Left renal cortex interstitium (tissue), 4 donors: Measurements from ENCODE around the gene TCF12. TPM values are rescaled to one million over a fixed set of nuclear protein-coding genes. Genes with fewer than 3 reads are reported as not detected.
"Not testable (repeated sequence)": the region's sequence is repeated elsewhere in the genome, so short reads cannot be mapped to it uniquely, and the experiment has no call there.

Source experiments
- DNase-seq, 4 donors: peaks; one replicate each; pipeline ENCODE4 v3.0.0-alpha.2; 2013; ENCODE audit warnings: low read depth in 4 of 4, low spot score in 2 of 4, missing footprints in 1 of 4
- polyA plus RNA-seq, 4 donors: library from polyadenylated mRNA; unstranded; fragments of 120-200 nt; gene quantifications; one replicate each; pipeline ENCODE4 v1.2.1, GENCODE V29; 2013; ENCODE audit not compliant: insufficient read length in 4 of 4

The TCF12 gene
- polyA plus RNA-seq, 4 donors: 153 to 190 (median 164) TPM

DNA sequence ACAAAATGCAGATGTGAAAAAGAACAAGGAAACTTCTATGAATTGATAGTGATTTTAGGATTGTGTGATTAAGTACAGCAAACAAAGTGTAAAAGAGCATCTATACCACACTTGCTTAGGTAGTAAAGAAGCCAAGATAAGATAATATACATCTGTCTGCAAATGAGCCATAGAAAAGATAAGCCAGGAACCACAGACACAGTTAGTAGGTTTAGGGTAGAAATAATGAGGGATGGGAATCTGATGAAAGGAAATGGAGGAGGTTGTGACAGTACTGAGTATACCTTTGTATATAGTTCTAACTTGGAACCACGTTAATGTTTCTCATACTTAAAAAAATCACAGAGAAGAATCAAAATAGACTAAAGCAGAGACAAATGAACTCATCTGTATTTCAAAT, 54.0 kb downstream of the TCF12 start:
- DNase-seq: no peak

DNA sequence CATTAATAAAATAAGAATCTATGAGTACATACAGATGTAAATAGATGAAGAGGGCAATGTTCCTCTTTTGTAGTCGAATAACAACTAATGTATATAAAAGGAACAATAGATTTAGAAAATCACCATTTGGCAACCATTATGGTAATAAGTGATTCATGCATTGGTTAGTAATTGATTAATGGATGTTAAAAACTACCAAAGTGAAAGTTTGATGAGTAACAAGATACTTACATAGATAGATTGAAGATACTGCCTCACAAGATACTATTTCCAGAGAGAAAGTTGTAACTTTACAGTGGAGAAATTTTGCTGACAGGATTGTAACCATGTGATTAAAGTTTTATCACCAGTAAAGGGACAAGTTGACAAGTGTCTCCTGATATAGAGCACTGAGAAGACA, 55.0 kb downstream of the TCF12 start:
- no peak for DNase-seq

DNA sequence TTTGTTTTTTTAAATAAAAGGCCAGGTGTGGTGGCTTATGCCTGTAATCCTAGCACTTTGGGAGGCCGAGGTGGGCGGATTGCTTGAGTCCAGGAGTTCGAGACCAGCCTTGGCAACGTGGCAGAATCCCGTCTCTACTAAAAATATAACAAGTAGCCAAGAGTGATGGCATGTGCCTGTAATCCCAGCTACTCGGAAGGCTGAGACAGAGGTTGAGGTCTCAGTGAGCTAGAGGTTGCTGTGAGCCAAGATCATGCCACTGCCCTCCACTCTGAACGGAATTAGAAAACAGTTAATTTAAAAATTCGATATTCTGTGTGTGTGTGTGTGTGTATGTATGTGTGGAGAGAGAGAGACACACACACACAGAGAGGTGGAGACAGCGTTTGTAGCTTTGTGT, 58.8 kb downstream of the TCF12 start:
- DNase-seq: no peak

DNA sequence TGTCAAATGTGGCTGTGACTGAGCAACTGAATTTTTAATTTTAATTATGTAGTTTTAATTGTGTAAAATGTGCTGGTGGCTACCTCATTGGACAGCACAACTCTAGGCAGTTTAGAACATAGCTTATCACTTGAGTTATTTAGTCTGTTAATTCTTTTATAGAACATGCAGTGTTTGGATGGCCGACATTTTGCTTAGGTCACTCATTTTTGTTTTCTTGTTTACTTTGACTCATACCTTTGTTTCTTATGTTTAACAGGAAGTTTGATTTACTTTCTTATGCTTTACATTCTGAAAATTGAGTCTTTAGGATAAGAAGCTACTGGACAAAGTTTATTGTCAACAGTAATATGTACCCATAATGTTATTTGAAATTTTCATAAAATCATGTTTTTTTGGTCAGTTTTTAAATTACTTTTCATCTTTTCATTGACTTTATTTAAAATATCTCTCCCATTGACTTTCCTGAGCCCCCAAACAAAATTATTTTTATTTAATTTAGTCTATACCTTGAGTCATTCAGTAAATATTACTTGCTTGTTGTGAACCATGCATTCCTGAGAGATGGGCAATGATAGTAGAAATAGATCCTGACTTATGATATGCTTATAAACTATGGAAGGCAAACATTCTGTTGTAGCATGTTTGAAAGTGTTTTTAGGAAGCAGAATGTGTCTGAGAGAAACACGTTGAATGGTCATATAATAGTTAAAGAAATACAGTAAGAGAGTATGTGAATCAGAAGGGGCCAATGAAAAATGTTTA, 60.6 kb downstream of the TCF12 start:
- DNase-seq: no peak

DNA sequence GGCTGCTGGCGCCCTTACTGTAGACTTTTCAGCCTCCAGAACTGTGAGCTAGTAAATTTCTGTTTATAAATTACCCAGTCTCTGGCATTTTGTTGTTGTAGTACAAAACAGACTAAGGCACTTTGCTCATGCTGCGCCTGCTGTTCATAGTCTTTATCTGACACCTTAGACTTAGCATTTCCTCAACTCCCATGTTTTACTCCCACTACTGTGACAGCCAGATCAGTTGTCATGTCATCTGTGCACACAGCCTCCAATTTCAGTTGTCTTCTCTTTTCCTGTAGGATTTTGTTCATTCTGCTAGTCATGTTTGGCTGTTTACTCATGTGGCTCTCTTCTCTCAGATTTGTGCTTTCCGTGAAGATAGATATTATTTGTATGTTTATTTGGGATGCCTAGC, 62.0 kb downstream of the TCF12 start:
- DNase-seq: no peak

DNA sequence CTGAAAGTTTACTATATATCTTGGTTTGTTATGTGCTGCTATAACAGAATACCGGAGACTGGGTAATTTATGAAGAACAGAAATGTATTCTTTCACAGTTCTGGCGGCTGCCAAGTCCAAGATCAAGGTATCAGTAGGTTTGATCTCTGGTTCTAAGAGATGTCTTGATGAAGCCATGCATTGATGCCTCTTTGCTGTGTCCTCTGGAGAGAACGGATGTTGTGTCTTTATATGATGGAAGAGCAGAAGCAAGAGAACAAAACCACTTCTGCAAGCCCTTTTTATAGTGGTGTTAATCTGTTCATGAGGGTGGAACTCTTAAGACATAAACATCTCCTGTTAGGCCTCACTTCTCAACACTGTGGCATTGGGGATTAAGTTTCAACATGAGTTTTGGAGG, 62.7 kb downstream of the TCF12 start:
- no peak for DNase-seq

DNA sequence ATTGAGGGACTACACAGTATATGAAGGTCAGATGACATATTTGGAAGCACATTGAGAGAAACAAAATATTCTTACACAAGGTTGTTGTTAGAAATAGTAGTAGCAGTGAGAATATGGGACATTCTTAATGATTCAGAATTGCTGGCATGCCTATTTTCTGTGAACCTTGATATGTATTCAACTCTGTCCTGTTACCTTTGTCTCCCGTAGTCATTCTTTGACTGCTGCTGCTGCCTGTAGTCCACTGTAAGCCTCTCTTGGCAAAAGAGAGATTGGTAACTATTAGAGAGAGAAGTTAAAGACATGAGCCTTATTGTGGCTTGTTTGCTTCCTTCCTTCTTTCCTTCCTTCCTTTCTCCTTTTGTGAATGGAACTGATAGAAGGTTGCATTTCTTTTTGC, 64.5 kb downstream of the TCF12 start:
- DNase-seq: no peak

DNA sequence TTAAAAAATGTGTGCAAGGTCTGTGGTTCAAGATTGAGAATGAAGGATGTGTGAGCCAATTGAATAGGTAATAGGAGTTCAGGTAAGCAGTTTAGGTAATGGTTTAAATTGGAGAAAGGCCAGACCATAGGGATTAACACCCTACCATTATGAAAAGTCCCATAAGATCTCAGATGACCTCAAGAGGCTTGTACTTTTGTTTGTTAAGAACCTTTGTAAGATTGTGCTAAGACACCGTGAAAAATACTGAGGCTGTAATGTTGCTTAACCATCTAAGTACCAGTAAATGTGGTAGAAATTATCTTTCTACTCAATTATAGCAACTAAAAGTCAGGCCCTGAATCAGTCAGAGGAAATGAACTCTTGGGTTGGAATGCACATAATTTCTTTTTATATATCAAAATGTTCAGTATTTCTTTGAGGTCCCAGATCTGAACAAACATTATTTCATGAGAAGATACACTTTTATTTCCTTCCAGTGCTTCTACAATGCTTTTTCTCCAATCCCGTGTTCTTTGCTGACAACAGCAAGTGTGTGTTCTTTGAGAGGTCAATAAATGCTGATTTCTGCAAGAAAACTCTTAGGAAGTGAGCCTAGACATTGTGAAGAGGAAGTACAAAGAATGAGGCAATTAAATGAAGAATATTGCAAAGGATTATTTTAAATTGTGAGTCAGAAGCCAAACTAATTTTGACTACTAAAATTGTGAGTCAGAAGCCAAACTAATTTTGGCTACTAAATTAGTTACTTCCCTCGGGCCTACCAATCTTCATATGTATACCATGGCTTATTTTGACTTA, 66.4 kb downstream of the TCF12 start:
- DNase-seq: no peak

DNA sequence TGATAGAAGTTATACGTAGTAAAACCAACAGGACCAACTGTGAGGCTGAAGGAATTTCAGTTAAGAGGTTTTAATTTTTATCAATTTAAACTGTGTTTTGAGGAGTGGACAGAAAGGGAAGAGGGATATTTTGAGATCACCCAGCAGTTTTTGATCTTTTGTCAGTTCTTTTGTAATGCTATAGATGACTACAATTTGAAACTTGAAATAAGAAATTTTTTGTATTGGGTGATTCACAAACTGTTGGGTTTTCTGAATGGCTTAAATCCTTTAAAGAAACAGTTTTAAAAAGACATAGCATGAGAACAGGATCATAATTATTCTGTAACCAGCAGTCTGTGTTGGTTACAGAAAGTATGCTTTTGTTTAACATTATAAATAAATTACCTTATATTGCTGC, 67.4 kb downstream of the TCF12 start:
- DNase-seq: no peak

DNA sequence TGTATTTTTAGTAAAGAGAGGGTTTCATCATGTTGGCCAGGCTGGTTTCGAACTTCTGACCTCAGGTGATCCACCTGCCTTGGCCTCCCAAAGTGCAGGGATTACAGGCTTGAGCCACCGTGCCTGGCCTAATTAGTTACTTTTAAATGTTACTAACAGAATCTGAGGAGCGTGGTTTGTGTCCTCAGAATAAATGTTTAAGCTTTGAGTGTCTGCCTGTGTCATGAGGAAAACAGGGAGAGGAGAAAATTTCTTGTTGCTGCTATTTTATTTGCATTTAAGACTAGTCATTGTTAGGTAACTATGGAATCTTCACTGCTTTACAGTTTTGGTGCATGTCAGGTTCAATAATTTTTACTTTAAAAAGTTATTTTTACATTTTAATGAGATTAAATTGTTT, 68.8 kb downstream of the TCF12 start:
- no peak for DNase-seq

DNA sequence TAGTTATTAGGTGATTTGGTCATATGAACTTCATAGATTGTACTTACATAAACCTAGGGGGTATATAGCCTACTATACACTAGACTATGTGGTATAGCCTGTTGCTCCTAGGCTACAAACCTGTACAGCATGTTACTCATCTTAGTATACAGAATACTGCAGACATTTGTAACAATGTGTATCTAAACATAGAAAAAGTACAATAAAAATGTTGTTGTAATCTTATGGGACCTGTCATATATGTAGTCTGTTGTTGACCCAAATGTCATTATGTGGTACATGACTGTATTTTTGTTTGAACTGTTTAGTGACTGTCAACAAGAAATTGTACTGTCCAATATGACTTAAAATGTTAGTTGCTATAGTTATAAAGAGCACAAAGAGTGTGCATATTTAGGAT, 69.8 kb downstream of the TCF12 start:
- DNase-seq: no peak

DNA sequence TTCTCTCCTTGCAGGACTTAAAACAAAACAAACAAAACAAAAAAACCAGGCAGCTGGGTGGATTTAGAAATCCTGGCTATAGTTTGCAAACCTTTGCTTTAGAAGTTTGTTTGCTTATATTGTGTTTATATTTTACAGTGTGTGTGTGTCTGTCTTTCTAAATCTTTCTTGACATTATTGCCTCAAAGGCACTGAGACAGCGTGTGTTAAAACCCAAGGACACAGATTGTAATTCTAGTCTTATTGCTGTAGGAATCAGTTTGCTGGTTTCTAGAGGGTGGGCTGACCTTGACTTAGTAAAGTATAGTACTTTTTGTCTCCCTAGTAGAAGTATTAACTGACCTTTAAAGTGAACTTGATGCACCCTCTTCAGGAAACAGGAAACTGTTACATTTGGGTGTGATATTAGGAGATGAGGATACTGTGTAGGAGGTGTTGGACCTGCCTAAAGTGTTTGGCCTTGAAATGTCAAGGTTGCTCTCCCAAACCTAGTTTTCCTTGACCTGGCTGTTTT, 71.0 kb downstream of the TCF12 start:
- no peak for DNase-seq

DNA sequence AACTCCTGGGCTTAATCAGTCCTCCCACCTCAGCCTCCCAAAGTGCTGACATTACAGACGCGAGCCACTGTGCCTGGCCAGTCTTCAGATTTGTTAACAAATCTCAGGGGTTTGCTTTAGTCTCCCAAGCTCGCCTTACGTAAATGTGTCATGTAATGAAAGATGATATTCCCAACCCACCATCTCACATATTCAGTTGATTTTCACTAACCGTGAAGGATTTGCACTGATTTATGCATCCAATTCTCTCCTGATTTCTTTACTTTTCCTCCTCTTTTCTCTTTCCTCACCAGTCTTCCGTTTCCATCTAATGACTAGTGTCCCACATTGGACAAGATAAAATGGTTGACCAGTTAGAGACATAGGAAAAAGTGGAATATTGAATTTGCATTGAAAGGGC, 72.6 kb downstream of the TCF12 start:
- no peak for DNase-seq

DNA sequence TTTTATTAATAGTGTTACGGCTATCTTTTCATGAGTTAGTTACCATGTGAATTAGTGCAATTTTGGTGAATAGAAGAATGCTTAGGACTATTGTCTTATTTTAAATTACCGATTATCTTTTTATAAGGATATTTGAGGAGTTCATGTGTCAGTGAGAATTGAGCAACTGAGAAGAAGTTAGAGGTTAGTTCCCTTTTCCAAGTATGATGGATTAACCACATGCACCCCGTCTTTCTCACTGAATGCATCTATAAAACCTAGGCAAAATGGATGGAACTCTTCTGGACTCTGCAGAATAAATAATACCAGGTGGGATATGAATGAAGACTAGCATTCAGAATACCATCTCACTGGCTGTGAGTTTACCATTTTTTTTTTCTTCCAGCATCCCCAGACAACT, 74.3 kb downstream of the TCF12 start:
- DNase-seq: no peak

DNA sequence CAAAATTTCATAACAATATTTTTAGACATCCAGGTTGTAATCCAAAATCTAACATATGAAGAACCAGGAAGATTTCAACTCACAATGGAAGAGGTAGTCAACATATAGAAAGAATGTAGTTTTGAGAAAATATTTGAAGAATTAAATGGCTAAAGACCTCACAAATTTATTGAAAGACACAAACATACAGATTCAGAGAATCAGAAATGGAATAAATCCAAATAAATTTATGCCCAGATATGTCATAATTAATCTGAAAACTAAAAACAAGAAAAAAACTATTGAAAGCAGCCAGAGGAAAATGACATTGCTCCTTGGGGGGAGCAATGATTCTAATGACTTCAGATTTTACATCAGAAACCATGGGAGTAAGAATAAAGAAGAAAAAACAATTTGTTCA, 75.8 kb downstream of the TCF12 start:
- DNase-seq: no peak

DNA sequence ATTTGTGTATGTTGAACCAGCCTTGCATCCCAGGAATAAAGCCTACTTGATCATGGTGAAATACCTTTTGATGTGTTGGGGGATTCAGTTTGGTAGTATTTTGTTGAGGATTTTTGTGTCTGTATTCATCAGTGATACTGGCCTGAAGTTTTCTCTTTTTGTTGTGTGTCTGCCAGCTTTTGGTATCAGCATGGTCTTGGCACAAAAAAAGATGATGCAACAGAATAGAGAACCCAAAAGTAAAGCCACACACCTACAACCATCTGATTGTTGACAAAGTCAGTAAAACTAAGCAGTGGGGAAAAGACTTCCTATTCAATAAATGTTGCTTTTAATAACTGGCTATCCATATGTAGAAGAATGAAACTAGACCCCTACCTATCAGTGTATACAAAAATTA, 77.6 kb downstream of the TCF12 start:
- DNase-seq: no peak

DNA sequence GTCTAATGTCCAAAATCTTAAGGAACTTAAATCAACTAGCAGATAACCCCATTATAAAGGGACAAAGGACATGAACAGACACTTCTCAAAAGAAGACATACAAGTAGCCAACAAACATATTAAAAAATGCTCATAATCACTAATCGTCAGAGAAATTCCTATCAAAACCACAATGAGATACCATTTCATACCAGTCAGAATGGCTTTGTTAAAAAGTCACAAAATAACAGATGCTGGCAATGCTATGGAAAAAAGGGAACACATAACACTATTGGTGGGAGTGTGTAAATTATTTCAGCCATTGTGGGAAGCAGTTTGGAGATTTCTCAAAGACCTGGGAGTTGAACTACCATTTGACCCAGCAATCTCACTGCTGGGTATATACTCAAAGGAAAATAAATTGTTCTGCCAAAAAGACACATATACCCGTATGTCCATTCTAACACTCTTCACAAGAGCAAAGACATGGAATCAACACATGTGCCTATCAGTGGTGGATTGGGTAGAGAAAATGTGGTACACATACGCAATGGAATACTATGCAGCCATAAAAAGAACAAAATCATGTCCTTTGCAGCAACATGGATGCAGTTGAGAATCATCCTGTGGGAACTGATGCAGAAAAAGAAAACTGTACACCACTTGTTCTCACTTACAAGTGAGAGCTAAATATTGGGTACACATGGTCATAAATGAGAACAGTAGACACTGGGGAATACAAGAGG, 78.5 kb downstream of the TCF12 start:
- DNase-seq: no peak

DNA sequence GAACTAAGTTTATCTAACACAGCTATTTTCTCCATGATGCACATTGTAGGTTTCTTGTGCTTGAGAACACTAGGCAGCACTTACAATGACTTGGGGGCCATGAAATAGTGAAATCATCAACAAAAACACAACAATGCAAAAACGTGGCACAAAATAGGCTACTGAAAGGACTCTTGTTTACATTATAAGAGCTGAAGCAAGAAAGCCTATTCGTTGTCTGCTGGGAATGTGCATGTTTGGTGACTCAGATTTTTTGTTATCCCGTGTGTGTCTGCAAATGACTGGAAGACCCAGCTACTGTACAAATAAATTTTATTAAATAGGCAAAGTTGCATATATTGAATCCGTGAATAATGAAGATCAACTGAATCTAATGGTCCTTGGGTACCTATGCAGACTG, 85.0 kb downstream of the TCF12 start:
- no peak for DNase-seq

DNA sequence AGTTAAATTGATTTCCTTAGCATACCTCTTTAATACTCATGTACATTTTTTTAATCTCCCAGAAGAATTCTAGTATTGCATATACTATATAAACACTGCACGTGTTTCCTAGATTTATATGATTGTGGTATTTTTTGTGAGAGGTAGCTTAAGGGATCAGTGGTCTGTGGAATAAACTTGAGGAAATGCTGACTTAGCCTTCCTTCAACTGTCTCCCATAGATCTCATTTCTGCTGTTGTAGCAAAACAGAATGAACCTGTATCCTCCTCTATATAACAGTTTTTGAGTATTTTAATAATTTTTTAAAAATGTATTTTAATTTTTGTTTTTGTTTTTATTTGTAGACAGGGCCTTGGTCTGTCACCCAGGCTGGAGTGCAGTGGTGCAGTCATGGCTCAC, 86.8 kb downstream of the TCF12 start:
- no peak for DNase-seq

DNA sequence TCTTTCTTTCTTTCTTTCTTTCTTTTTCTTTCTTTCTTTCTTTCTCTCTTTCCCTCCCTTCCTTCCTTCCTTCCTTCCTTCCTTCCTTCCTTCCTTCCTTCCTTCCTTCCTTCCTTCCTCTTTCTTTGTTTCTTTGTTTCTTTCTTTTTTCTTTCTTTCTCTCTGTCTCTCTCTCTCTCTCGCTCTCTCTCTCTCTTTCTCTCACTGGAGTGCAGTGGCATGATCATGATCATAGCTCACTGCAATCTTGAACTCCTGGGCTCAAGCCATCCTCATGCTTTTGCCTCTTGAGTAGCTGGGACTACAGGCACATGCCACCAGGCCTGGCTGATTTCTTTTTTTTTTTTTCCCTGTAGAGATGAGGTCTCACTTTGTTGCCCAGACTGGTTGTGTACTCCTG, 89.4 kb downstream of the TCF12 start:
- not testable (repeated sequence) for DNase-seq

DNA sequence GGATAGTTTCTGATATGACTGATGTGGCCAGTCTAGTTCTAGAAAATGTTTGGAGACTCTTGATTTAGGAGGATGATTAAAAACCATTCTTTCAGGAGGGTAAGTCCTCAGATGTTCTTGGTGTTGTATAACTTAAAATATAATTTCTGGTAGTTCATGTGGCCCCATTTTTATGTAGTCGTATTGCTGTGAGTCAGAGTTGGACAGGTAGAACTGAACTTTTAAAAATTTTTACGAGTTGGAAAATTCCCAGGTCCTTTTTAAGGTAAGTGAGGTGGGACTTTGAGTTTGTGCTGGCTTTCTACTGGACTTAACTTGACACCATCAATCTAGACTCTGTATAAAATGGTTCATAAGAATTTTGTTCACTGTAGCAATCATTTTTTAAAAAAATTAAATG, 92.3 kb downstream of the TCF12 start:
- DNase-seq: no peak
